G401.6 (cell line): ENCODE results near the gene SSR1.
A peak's percentile ranks its signal among the peaks of the same experiment; 100 is the strongest.
"Not testable (repeated sequence)": the region's sequence is repeated elsewhere in the genome, so short reads cannot be mapped to it uniquely, and the experiment has no call there.

Experiments used
- FAIRE-seq: peaks from 2 replicates; lab custom pipeline; 2012; peaks lifted over from hg19 to GRCh38; lab: Jason Lieb, UNC

The SSR1 gene

GRCh38 chr6:7317538-7317937 is 4.5 kb upstream of the SSR1 start:
- FAIRE-seq = no peak

DNA sequence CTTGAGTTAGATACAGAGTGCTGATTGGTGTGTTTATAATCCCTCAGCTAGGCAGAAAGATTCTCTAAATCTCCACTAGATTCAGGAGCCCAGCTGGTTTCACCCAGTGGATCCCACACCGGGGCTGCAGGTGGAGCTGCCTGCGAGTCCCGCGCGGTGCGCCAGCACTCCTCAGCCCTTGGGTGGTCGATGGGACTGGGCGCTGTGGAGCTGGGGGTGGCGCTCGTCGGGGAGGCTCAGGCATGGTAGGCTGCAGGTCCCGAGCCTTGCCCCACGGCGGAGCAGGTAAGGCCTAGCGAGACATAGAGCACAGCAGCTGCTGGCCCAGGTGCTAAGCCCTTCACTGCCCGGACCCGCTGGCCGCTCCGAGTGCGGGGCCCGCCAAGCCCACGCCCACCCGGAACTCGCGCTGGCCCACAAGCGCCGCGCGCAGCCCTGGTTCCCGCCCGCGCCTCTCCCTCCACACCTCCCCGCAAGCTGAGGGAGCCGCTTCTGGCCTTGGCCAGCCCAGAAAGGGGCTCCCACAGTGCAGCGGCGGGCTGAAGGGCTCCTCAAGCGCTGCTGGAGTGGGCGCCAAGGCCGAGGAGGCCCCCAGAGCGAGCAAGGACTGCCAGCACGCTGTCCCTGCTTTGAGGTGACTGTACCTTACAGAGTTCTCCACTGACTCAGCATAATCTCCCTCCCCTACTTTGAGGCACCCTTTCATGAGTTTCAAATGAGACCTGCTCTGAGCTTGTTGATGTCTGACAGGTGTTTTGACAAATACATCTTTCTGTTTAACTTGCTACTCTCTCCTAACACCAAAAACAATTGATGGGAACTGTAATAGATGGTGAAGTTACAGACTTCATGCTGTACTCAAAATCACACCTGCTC is 3.9 kb upstream of the SSR1 start:
- FAIRE-seq = no peak

DNA sequence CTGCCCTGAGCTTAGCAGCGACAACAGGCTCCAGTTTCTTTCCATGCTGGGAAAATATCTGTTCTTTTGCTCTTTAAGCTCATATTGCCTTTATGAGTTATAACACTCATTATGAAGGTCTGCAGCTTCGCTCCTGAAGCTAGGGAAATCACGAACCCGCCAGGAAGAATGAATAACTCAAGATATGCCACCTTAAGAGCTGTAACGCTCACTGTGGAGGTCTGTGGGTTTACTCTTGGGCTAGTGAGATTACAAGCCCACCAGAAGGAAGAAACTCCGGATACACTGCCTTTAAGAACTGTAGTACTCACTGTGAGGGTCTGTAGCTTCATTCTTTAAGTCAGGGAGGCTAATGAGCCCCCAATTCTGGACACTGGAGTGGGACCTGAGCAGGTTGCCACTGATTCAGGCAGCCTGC is 3.0 kb upstream of the SSR1 start:
- FAIRE-seq = no peak

DNA sequence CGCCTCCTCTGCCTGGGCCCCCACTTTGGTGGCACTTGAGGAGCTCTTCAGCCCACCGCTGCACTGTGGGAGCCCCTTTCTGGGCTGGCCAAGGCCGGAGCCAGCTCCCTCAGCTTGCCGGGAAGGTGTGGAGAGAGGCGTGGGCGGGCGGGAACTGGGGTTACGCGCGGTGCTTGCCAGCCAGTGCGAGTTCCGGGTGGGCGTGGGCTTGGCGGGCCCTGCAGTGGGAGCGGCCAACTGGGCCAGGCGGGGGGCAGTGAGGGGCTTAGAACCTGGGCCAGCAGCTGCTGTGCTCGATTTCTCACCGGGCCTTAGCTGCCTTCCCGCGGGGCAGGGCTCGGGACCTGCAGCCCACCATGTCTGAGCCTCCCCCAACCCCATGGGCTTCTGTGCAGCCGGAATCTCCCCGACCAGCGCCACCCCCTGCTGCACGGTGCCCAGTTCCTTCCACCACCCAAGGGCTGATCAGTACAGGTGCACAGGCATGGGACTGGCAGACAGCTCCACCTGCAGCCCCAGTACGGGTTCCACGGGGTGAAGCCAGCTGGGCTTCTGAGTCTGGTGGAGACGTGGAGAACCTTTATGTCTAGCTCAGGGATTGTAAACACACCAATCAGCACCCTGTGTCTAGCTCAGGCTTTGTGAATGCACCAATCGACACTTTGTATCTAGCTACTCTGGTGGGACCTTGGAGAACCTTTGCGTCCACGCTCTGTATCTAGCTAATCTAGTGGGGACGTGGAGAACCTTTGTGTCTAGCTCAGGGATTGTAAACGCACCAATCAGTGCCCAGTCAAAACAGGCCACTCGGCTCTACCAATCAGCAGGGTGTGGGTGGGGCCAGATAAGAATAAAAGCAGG is 2.3 kb upstream of the SSR1 start:
- not testable (repeated sequence) for FAIRE-seq

- FAIRE-seq = no peak
These were observed 1.4 kb upstream of the SSR1 start for GRCh38 chr6:7314414-7314813.

DNA sequence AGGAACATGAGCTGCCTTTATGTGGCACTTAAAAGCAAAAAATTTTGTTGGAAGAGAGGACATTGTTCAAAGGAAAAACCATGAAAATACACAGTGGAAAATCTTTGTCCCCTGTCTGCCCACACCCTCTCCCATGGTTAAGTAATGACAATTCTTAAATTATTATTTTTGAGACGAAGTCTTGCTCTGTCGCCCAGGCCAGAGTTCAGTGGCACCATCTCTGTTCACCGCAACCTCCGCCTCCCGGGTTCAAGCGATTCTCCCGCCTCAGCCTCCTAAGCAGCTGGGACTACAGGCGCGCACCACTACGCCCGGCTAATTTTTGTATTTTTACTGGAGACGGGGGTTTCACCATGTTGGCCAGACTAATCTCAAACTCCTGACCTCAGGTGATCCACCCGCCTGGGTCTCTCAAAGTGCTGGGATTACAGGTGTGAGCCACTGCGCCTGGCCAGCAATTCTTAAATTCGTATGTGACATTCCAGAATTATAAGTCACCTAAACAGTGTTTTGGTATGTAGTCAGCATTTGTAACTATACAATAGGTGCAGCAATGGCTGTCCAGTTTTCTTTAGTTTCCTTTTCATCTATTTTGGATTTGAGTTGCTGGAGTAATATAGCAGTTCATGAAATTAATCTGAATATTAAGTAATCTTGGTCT is 636 bp upstream of the SSR1 start:
- FAIRE-seq = peak; percentile 66

DNA sequence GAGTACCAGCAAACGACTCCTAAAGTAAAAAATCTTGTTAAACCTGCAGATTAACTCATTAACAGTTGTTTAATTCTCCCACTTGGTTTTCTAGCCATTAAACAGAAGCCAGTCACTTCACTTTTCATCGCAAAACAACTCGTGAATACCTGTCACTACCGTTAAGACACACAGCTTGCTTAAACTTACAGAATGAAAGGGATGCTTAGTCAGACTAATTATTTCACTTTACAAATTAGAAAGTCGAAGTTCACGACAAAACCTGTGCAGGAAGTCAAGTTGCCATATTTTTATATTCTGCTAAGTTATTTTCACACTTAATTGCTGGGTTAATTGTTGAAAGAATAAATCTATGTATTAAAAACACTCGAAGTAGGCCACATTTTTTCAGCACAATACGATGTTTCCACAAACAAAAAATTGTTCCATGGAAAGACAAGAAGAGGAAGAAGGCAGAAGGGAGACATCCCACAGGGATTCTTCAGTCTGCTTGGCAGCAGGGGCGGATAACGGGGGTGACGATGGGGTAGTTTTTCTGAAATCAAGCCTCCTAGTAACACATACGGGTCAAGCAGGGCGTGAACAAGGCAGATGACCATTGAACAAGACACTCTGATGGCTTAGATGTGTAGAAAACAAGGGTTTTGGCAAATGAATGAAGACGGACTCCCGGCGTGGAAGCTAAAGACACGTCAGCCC is 933 bp downstream of the SSR1 start:
- no peak for FAIRE-seq

GRCh38 chr6:7311176-7311575 is 1.8 kb downstream of the SSR1 start:
- FAIRE-seq = no peak

DNA sequence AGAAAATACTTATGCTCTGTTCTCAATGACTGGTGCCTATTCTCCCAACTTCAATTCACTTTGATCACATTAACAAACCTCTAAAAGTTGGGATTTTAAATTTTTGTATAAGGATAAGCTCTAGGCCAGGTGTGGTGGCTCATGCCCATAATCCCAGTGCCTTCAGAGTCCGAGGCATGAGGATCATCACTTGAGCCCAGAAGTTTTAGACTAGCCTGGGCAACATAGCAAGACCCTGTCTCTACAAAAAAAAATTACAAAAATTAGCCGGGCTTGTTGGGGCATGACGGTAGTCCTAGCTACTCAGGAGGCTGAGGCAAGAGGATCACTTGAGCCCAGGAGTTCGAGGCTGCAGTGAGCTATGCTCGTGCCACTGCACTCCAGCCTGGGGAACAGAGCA is 3.9 kb downstream of the SSR1 start:
- FAIRE-seq = no peak

GRCh38 chr6:7307533-7307932 is 5.5 kb downstream of the SSR1 start:
- no peak for FAIRE-seq

DNA sequence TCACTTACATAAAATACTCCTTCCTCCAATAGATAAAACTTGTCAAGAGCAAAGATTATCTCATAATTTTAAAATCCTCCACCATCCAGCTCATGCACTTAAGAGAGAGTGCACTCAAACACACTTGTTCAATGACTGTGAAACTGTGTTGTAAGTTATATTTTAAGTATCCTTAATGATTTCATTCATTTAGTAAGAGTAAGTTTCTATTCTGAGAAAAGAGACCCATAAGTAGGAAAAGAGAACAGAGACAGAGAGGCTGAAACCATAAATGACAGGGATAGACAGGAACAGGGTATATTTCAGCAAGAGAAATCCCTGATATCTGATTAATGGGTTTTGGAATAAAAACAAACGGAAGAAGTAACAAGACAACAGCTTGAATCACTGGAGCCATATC is 8.2 kb downstream of the SSR1 start:
- no peak for FAIRE-seq

DNA sequence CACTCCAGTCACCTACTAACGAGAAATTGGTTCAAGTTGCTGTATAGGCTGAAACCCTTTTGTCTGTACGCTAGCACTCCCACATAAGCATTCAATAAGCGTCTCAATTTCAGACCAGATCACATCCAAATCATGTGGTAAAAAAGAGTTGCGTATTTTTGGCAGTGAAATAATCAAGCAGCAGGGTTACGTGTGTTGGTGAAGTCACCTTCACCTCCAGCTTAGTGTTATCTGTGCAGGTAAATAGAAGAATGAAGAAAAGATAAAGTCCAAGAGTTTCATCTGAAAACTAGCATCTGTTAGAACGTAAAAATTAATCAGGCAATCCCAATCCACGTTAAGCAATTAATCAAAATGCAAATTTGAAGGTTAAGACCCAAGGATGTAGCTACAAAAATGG is 11.3 kb downstream of the SSR1 start:
- no peak for FAIRE-seq

DNA sequence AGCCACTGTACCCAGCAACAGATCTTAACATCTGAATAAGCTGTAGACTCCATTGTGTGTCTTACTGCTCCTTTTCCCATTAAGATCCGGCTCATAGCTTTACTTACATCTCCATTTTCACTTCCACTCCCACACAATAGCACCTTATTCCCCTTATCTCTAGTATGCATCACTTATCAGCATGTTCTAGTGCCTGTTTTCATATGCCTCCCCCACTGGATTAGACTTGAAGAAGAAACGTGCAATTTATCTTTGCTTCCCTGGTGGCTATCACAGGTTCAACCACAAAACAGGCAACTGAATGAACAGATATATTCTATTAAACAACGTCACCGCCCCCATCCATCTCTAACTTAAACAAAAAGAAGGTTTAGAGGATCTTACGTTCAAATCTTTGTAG is 12.1 kb downstream of the SSR1 start:
- FAIRE-seq = no peak

DNA sequence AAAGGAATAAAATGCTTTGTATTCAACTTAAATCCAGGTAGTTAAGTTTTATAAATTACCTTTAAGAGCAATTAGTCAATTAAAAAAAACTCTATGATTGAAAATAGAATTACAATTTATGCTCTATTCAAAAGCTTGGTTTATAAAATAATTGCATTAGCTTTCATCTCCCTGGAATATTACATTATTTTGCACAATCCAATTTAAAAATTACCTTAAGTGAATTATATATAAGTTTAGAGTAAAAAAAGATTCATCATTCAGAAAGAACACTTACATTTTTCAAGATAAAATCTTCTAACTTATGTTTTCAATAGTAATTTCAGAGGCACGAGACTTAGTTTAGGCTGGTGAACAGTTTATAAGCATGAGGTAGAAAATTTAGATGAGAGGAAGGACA is 14.9 kb downstream of the SSR1 start:
- FAIRE-seq = peak; percentile 50

GRCh38 chr6:7296602-7297001 is 16.4 kb downstream of the SSR1 start:
- FAIRE-seq = no peak

- peak; percentile 37 for FAIRE-seq
These were observed 17.1 kb downstream of the SSR1 start for GRCh38 chr6:7295916-7296315.

DNA sequence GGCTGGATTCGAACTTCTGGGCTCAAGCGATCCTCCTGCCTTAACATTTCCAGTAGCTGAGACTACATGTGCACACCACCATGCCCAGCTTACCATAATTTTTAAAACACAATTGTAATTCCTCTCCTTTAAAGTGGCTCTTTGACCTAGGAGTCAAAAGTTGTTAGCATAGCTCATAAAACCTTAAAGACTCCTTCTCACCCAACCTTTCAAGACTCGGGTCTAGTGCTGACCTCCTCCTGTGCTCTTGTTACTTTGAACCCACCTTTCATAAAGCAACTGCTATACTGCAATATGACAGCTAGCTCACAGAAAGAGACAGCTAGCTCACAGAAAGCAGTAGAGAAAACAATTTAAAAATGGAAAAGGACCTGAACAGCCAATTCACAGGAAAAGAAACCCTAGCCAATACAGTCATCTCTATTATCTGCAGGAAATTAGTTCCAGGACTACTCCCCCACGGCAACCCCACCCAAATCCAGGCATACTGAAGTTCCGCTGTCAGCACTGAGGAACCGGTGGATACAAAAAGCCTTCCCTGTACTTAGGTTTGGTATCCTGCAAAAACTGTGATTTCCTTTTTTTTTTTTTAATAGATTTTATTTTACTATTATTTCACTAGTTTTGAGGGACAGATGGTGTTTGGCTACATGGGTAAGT is 20.3 kb downstream of the SSR1 start:
- FAIRE-seq = no peak

- FAIRE-seq = peak; percentile 46
These were observed 22.9 kb downstream of the SSR1 start for GRCh38 chr6:7290079-7290478.

DNA sequence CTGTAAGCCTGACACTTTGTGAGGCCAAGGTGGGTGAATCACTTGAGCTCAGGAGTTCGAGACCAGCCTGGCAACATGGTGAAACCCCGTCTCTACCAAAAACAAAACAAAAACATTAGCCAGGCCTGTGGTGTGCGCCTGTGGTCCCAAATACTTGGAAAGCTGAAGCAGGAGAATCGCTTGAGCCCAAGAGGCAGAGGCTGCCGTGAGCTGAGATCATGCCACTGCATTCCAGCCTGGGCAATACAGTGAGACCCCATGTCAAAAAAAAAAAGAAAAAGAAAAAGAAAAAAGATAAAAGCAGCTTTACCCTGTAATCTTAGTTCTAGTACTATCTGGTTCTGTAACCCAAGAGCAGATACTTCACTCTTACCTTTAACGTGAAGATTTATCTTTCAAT is 27.6 kb downstream of the SSR1 start:
- no peak for FAIRE-seq

- no peak for FAIRE-seq
These were observed 29.3 kb downstream of the SSR1 start for GRCh38 chr6:7283676-7284075.

DNA sequence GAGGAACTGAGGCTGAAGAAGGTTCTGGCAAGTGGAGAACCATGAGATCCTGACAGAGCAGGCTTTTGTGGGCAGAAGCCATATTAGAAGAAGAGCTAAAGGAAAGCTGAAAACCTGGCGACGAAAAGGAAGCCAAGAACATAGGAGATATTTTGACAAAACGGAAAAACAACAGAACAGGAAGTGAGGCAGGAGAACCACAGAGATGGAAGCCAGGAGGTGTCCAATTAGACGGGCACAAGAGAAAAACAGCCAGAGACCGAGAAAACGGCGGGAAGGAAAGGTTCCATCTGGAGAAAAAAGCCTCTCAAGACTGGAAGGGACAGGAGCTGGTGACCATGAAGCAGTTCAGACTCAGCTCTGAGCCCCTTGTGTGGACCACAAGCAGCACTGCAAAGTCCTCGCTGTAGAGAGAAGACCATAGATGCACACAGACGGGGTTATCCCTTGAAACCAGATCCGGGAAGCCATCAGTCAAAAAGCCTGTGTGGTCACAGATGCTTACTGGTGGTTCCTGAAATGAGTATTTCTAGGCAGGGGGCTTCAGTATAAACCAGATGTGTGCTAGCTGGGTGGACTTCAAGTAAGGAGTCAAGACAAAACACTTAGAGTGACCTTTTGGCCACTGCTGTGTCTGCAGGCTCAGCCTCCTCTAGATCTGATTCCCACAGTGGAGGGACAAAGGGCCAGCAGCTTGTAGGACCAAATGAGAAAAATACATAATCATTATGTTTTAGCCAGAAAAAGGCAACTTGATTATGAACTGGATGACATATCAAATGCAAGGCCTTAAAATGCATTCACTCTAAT is 30.7 kb downstream of the SSR1 start:
- FAIRE-seq = no peak
